Measurements from ENCODE around the gene SBK3.

The SBK3 gene

DNA sequence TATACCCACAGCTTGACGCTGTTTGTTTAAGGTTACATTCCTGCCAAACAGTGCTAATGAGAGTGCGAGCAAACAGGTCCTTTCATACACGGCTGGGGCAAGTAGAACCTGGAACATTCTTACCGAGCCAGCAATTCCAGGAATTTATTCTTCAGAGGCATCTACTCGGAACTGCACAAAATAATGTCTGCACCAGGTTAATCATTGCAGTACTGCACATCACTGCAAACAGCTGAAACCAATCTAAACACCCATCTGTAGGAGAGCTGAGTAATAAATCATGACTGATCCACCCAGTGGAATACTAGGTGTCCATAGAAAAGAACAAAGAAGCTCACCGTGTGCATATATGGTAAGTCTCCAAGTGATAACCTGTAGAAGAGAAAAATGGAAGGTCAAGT lies 36.5 kb upstream of the SBK3 start:
- CTCF ChIA-PET = interaction anchor here (0.7 to 1.6 kb wide), 3 partner anchors 25 to 77 kb away, joined by 3 to 8 read pairs (median 4); no protein-coding TSS in a partner anchor
- Histone ChIP-seq H3K9me3 (ENCODE audit: control insufficient read depth, insufficient read depth, low read depth, low read length) (no peaks in the 10 kb centered on the region), H3K27ac (ENCODE audit: extremely low read depth, low read depth, low read length) (no peak overlapping the region), H3K4me3 (ENCODE audit: low read depth, low read length) (no peak overlapping the region), H3K4me1 (ENCODE audit: control insufficient read depth, insufficient read depth, low read length) (peaks cover 9% of the 10 kb centered on the region; the same call in 1 of the 2 replicates), H3K36me3 (ENCODE audit: control insufficient read depth in 2 of 2, insufficient read depth in 1 of 2, low read length in 2 of 2) (peaks cover 3 to 18% of the 10 kb centered on the region in 2 experiments; a peak in 2 of 3 replicates)
- peak; percentile 16; the same call in 1 of the 2 replicates for TF ChIP-seq SCRT2 (tag by site-specific recombination; IDR thresholded peaks at IDR 0.05)
- TF ChIP-seq GLI2 (tag by site-specific recombination; IDR thresholded peaks at IDR 0.05; ENCODE audit: borderline replicate concordance, low read depth) = no peak
- POLR2A ChIA-PET = interaction anchor here (0.6 to 3.2 kb wide), 2 partner anchors 17 to 105 kb away, joined by 12 to 21 read pairs; partner anchors contain the start of genes FIZ1 and ZNF524

GRCh38 chr19:55581145-55581822 lies 35.9 kb upstream of the SBK3 start:
- CTCF ChIA-PET = interaction anchor here (0.6 to 1.6 kb wide), 4 partner anchors 12 to 76 kb away, joined by 3 to 8 read pairs (median 4); no protein-coding TSS in a partner anchor
- POLR2A ChIA-PET = interaction anchor here (0.6 to 3.2 kb wide), 5 partner anchors 9 to 104 kb away, joined by 3 to 21 read pairs (median 6); partner anchors contain the start of genes FIZ1 and ZNF524
- H3K27ac ChIP-seq (ENCODE audit: extremely low read depth, low read depth, low read length) = 0 out of 2 replicates have a peak overlapping the region, but pooled peaks have one; percentile 24
- H3K36me3 ChIP-seq (ENCODE audit: control insufficient read depth in 2 of 2, insufficient read depth in 1 of 2, low read length in 2 of 2) = peaks cover 7 to 20% of the 10 kb centered on the region in 2 experiments; a peak in 2 of 3 replicates
- 0 out of 2 replicates have a peak, but pooled peaks cover 4% of the 10 kb centered on the region for H3K4me1 ChIP-seq (ENCODE audit: control insufficient read depth, insufficient read depth, low read length)
- H3K4me3 ChIP-seq (ENCODE audit: low read depth, low read length) = peak overlapping the region; percentile 100
- no peaks in the 10 kb centered on the region for H3K9me3 ChIP-seq (ENCODE audit: control insufficient read depth, insufficient read depth, low read depth, low read length)
- TF ChIP-seq ZFP69B (tag by site-specific recombination; IDR thresholded peaks at IDR 0.05) (no peak), ZNF140 (tag by site-specific recombination; IDR thresholded peaks at IDR 0.05) (no peak), ZNF664 (tag by site-specific recombination; IDR thresholded peaks at IDR 0.05) (peak; percentile 100), ZNF248 (tag by site-specific recombination; IDR thresholded peaks at IDR 0.05) (no peak), HOXD13 (CRISPR knock-in tag; IDR thresholded peaks at IDR 0.05; ENCODE audit: borderline replicate concordance) (peak; percentile 51; the same call in 1 of the 2 replicates), ZNF239 (tag by site-specific recombination; IDR thresholded peaks at IDR 0.05) (peak; percentile 98), KLF9 (tag by site-specific recombination; IDR thresholded peaks at IDR 0.05; ENCODE audit: low read depth) (0 out of 2 replicates have a peak, but pooled peaks have one; percentile 13), ELK4 (IDR thresholded peaks at IDR 0.05; ENCODE audit: borderline replicate concordance, low read depth, low read length) (no peak), ZNF76 (tag by site-specific recombination; IDR thresholded peaks at IDR 0.05; ENCODE audit: borderline replicate concordance, low read depth) (no peak), ZNF132 (tag by site-specific recombination; IDR thresholded peaks at IDR 0.05; ENCODE audit: borderline replicate concordance) (no peak), ZNF335 (tag by site-specific recombination; conservative IDR thresholded peaks at IDR 0.05) (peak; percentile 23; the same call in 1 of the 2 replicates), ZBTB20 (tag by site-specific recombination; IDR thresholded peaks at IDR 0.05) (0 out of 2 replicates have a peak, but pooled peaks have one; percentile 14), ZNF394 (tag by site-specific recombination; IDR thresholded peaks at IDR 0.05; ENCODE audit: borderline replicate concordance) (0 out of 2 replicates have a peak, but pooled peaks have one; percentile 9), HOXC10 (CRISPR knock-in tag; IDR thresholded peaks at IDR 0.05) (peak; percentile 21; the same call in 1 of the 2 replicates), ZNF518A (tag by site-specific recombination; conservative IDR thresholded peaks at IDR 0.05; ENCODE audit: low read depth) (no peak), ZNF660 (tag by site-specific recombination; IDR thresholded peaks at IDR 0.05) (0 out of 2 replicates have a peak, but pooled peaks have one; percentile 4), ZNF324 (tag by site-specific recombination; IDR thresholded peaks at IDR 0.05) (no peak), MEIS1 (CRISPR knock-in tag; IDR thresholded peaks at IDR 0.05; ENCODE audit: borderline replicate concordance) (no peak)
- TF ChIP-seq, protein P1, sequence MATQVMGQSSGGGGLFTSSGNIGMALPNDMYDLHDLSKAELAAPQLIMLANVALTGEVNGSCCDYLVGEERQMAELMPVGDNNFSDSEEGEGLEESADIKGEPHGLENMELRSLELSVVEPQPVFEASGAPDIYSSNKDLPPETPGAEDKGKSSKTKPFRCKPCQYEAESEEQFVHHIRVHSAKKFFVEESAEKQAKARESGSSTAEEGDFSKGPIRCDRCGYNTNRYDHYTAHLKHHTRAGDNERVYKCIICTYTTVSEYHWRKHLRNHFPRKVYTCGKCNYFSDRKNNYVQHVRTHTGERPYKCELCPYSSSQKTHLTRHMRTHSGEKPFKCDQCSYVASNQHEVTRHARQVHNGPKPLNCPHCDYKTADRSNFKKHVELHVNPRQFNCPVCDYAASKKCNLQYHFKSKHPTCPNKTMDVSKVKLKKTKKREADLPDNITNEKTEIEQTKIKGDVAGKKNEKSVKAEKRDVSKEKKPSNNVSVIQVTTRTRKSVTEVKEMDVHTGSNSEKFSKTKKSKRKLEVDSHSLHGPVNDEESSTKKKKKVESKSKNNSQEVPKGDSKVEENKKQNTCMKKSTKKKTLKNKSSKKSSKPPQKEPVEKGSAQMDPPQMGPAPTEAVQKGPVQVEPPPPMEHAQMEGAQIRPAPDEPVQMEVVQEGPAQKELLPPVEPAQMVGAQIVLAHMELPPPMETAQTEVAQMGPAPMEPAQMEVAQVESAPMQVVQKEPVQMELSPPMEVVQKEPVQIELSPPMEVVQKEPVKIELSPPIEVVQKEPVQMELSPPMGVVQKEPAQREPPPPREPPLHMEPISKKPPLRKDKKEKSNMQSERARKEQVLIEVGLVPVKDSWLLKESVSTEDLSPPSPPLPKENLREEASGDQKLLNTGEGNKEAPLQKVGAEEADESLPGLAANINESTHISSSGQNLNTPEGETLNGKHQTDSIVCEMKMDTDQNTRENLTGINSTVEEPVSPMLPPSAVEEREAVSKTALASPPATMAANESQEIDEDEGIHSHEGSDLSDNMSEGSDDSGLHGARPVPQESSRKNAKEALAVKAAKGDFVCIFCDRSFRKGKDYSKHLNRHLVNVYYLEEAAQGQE (tag by site-specific recombination; IDR thresholded peaks at IDR 0.05) = peak; percentile 97
- TF ChIP-seq, protein P2, sequence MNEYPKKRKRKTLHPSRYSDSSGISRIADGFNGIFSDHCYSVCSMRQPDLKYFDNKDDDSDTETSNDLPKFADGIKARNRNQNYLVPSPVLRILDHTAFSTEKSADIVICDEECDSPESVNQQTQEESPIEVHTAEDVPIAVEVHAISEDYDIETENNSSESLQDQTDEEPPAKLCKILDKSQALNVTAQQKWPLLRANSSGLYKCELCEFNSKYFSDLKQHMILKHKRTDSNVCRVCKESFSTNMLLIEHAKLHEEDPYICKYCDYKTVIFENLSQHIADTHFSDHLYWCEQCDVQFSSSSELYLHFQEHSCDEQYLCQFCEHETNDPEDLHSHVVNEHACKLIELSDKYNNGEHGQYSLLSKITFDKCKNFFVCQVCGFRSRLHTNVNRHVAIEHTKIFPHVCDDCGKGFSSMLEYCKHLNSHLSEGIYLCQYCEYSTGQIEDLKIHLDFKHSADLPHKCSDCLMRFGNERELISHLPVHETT (tag by site-specific recombination; IDR thresholded peaks at IDR 0.05) = no peak
